H1 (cell line): Measurements from ENCODE around the gene EML5. TPM values are rescaled to one million over a fixed set of nuclear protein-coding genes. Genes with fewer than 3 reads are reported as not detected.

ENCODE experiments used
- FOSL1 ChIP-seq: IDR thresholded peaks from 2 replicates; pipeline ENCODE4 v1.6.1; 2011; ENCODE audit warnings: mild to moderate bottlenecking, low read depth, low read length, moderate library complexity; ENCODE audit not compliant: insufficient read depth
- ZNF274 ChIP-seq: IDR thresholded peaks from 2 replicates; pipeline ENCODE4 v1.7.0; 2012; ENCODE audit warnings: low read length, borderline replicate concordance; ENCODE audit errors: extremely low read depth
- polyA plus RNA-seq, 7 experiments: library from polyadenylated mRNA; depleted of rRNA in 3 of 7; stranded (reverse) in 5 of 7; unstranded in 2 of 7; fragments of >200 nt in 5 of 7; fragments of 200-250 nt in 2 of 7; gene quantifications; 1 replicate in 5 of 7; 2 replicates in 1 of 7; 4 replicates in 1 of 7; pipeline versions ENCODE4 v1.2.1 to v1.2.3, GENCODE V29; 2011 to 2013; ENCODE audit warnings: missing spikeins in 2 of 7, mixed read lengths in 2 of 7
- total RNA-seq: library from RNA; stranded (reverse); fragmentation: NEBNext Ultra II Directional; extraction: Animal tissue kit (Norgen Biotek cat#: 25700); gene quantifications from 2 replicates; pipeline ENCODE4 v1.2.1, GENCODE V29; 2021
- TF ChIP-seq, protein P1 (sequence below): IDR thresholded peaks from 2 replicates; pipeline ENCODE4 v1.6.1; 2012; ENCODE audit warnings: inconsistent platforms

Gene EML5
- total and polyA plus RNA-seq, 2 of the 8 experiments (the other 6 are each of a cell fraction or from before 2014, with no cell fraction given) = 0.39 to 0.88 TPM

DNA sequence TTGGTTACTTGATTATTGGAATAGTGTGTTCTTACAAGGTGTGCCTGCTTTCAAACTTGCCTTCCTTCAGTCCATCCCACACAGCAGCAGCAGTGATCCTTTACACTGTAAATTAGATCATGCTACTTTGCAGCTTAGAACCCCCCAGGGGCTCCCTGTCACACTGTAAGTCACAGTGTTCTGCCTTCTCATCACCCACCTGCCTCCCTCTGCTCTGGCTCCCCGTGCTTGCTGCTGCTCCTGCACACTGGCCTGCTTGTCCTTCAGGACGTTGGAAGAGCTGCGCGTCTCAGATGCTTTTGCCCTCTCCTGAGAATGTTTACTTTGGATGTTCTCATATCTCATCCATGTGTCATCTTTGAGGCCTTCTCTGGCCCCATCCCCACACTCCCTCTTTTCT, 202.6 kb downstream of the EML5 start (continued):
- TF ChIP-seq, protein P1, sequence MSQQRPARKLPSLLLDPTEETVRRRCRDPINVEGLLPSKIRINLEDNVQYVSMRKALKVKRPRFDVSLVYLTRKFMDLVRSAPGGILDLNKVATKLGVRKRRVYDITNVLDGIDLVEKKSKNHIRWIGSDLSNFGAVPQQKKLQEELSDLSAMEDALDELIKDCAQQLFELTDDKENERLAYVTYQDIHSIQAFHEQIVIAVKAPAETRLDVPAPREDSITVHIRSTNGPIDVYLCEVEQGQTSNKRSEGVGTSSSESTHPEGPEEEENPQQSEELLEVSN = no peak
- TF ChIP-seq ZNF274 (no peak), FOSL1 (no peak)
